RWPE2 (cell line): Measurements from ENCODE around the gene ZC3H7A.

Source experiments
- ATAC-seq: fragments of 200-7000 bp; cut with Tn5 transposase; 3 replicates; pipeline ENCODE4 v1.9.1; 2021; ENCODE audit warnings: low read depth
- DNase-seq: peaks from one replicate; pipeline ENCODE4 v3.0.0-alpha.2; 2020; ENCODE audit warnings: low spot score
- H3K27ac ChIP-seq: fragments of 450-650 bp; 2 replicates; pipeline ENCODE4 v1.5.1; 2017; ENCODE audit warnings: mild to moderate bottlenecking; ENCODE audit not compliant: poor library complexity, severe bottlenecking
- H3K27me3 ChIP-seq: fragments of 250-450 bp; sonication (Bioruptor Pico); 2 replicates; pipeline ENCODE4 v1.5.1; 2021; ENCODE audit warnings: mild to moderate bottlenecking, moderate library complexity; ENCODE audit not compliant: insufficient read depth, poor library complexity, severe bottlenecking
- H3K36me3 ChIP-seq: fragments of 250-450 bp; sonication (Bioruptor Pico); 2 replicates; pipeline ENCODE4 v1.5.1; 2020; ENCODE audit warnings: low read depth, mild to moderate bottlenecking, moderate library complexity
- H3K4me1 ChIP-seq: fragments of 250-450 bp; sonication (Bioruptor Pico); 2 replicates; pipeline ENCODE4 v1.5.1; 2021; ENCODE audit warnings: mild to moderate bottlenecking, moderate library complexity; ENCODE audit not compliant: insufficient read depth, poor library complexity, severe bottlenecking
- H3K4me3 ChIP-seq: fragments of 250-450 bp; sonication (Bioruptor Pico); 2 replicates; pipeline ENCODE4 v1.5.1; 2021; ENCODE audit warnings: mild to moderate bottlenecking, moderate library complexity; ENCODE audit not compliant: severe bottlenecking
- H3K9me3 ChIP-seq: fragments of 250-450 bp; sonication (Bioruptor Pico); 2 replicates; pipeline ENCODE4 v1.5.1; 2021; ENCODE audit warnings: mild to moderate bottlenecking, moderate library complexity; ENCODE audit not compliant: severe bottlenecking
- TF ChIP-seq, protein P1 (sequence below): fragments of 450-650 bp; IDR thresholded peaks from one replicate; pipeline ENCODE4 v1.5.1; 2017; ENCODE audit warnings: mild to moderate bottlenecking, moderate library complexity; ENCODE audit not compliant: poor library complexity, severe bottlenecking

ZC3H7A gene

DNA sequence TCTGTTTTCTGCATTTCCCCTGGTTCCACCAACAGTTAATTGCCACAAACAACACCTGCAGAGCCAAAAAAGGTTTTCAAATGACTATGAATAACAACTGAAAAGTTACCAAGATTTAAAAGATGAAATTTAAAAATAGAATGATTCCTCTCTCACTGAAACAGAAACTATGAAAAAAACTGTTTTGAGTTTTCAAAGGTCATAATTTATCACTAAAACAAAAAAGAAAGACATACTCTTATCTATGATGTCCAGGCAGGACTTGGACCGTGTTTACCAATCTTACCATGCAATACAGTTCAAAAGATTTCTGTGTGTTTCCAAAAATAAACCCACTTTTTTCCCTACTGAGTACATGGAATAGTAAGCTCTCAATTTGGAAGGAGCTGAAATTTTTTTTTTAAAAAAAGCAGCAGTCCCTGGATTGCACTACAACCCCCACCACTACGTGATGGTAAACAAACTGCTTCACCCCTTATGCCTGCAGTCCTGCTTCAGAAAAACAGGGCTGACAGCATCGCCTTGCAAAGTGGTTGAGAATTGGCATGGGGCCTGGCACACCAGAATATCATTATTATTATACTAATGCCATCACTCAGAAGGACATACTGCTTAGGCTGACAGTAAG lies 62.9 kb downstream of the ZC3H7A start:
- TF ChIP-seq, protein P1, sequence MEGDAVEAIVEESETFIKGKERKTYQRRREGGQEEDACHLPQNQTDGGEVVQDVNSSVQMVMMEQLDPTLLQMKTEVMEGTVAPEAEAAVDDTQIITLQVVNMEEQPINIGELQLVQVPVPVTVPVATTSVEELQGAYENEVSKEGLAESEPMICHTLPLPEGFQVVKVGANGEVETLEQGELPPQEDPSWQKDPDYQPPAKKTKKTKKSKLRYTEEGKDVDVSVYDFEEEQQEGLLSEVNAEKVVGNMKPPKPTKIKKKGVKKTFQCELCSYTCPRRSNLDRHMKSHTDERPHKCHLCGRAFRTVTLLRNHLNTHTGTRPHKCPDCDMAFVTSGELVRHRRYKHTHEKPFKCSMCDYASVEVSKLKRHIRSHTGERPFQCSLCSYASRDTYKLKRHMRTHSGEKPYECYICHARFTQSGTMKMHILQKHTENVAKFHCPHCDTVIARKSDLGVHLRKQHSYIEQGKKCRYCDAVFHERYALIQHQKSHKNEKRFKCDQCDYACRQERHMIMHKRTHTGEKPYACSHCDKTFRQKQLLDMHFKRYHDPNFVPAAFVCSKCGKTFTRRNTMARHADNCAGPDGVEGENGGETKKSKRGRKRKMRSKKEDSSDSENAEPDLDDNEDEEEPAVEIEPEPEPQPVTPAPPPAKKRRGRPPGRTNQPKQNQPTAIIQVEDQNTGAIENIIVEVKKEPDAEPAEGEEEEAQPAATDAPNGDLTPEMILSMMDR = no peak
- H3K36me3 ChIP-seq = peaks cover 89% of the 10 kb centered on the region
- H3K9me3 ChIP-seq = no peaks in the 10 kb centered on the region
- DNase-seq (no peak), ATAC-seq (no peak)
- H3K4me1 ChIP-seq = no peaks in the 10 kb centered on the region
- H3K4me3 ChIP-seq = no peak overlapping the region
- no peaks in the 10 kb centered on the region for H3K27me3 ChIP-seq
- H3K27ac ChIP-seq = no peak overlapping the region

DNA sequence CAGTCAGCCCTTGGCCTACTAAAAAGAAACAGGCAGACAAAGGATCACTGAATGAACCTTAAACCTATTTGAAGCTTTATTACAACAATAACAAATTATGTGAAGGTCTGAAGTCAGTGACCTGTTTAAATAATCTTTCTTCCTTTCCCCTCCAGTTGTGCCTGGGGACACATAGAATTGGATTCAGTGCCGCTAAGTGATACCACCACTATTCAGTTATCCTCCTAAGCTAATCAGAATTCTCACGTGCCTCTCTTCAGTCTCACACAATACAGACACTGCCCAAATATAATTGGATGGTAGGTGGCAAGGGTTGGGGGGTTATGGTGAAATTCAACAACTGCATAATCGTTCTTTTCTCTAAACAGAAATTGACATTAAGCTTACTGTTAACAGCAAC lies 65.8 kb downstream of the ZC3H7A start:
- Histone ChIP-seq H3K27ac (no peak overlapping the region), H3K4me1 (no peaks in the 10 kb centered on the region), H3K4me3 (no peak overlapping the region), H3K9me3 (no peaks in the 10 kb centered on the region), H3K27me3 (no peaks in the 10 kb centered on the region), H3K36me3 (peaks cover 94% of the 10 kb centered on the region)
- no peak for DNase-seq
- TF ChIP-seq, protein P1 = no peak
- ATAC-seq = no peak

DNA sequence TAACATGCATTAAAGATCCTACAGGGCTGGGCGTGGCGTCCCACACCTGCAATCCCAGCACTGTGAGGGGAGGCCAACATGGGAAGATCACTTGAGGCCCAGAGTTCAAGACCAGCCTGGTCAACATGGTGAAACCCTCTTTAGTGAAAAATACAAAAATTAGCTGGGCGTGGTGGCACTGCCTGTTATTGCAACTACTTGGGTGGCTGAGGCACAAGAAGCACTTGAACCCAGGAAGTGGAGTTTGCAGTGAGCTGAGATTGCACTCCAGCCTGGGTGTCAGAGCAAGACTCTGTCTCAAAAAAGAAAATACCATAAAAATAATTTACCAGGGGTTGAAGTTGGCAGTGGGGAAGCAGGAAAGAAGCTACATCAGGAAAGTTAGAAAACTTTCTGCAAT lies 67.3 kb downstream of the ZC3H7A start:
- H3K36me3 ChIP-seq = peaks cover 94% of the 10 kb centered on the region
- H3K4me3 ChIP-seq = no peak overlapping the region
- DNase-seq = no peak
- H3K27ac ChIP-seq = no peak overlapping the region
- H3K4me1 ChIP-seq = no peaks in the 10 kb centered on the region
- H3K27me3 ChIP-seq = no peaks in the 10 kb centered on the region
- no peak for ATAC-seq
- no peaks in the 10 kb centered on the region for H3K9me3 ChIP-seq
- TF ChIP-seq, protein P1 = no peak

DNA sequence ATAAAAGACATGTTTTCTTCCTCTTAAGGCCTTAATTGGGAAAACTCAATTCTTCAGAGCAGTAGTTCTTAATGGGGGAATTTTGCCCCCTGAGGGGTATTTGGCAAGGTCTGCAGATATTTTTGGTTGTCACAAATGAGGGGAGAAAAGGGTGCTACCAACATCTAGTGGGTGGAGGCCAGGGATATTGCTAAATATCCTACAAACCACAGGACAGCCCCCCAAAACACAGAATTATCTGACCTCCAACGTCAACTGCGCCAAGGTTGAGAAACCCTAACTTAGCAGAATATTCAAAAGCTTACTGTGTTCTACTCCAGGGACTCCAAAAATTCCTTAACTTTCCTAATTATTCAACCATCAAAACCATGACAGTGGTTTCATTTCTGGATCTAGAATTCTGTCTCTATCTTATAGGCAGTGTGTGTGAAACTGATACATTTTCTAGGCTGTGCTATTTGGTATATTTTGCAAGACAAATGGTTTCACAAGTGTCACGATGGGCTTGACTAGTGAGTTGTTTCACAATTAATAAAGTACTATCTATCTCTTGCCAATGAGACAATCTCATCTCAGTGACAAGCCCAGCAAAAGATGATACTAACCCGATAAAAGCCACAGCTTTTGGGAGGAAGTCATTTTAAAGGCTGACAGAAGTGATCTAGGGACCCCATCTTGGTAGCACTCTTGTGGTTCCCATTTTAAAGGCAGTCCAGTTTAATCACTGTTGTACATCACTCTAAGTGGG lies 69.1 kb downstream of the ZC3H7A start:
- no peaks in the 10 kb centered on the region for H3K9me3 ChIP-seq
- no peak overlapping the region for H3K27ac ChIP-seq
- no peak overlapping the region for H3K4me3 ChIP-seq
- no peak for ATAC-seq
- DNase-seq = no peak
- H3K36me3 ChIP-seq = peaks cover 94% of the 10 kb centered on the region
- H3K27me3 ChIP-seq = no peaks in the 10 kb centered on the region
- TF ChIP-seq, protein P1 = no peak
- H3K4me1 ChIP-seq = no peaks in the 10 kb centered on the region

DNA sequence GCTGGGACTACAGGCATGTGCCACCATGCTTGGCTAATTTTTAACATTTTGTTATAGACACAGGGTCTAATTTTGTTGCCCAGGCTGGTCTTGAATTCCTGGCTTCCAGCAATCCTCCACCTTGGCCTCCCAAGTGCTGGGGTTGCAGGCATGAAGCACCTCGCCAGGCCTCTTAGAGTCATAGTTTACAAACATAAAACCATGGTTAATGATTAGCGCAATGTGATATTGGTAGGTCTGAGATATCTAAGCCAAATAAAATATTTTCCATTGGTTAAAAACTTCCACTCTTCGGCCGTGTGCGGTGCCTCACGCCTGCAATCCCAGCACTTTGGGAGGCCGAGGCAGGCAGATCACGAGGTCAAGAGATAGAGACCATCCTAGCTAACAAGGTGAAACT lies 71.0 kb downstream of the ZC3H7A start:
- no peak for DNase-seq
- Histone ChIP-seq H3K4me1 (no peaks in the 10 kb centered on the region), H3K36me3 (peaks cover 94% of the 10 kb centered on the region)

More for the DNA sequence above, 71.0 kb downstream of the ZC3H7A start:
- Histone ChIP-seq H3K27ac (no peak overlapping the region), H3K4me3 (no peak overlapping the region), H3K9me3 (no peaks in the 10 kb centered on the region), H3K27me3 (no peaks in the 10 kb centered on the region)
- TF ChIP-seq, protein P1 = no peak
- ATAC-seq = no peak
